ENCODE results near the gene TAF11. TPM values are rescaled to one million over a fixed set of nuclear protein-coding genes. Genes with fewer than 3 reads are reported as not detected.

The TAF11 gene
- total RNA-seq, 1 experiment from 2014 or later, result 49.4 TPM

- Histone ChIP-seq H4K91ac (ENCODE audit: insufficient read length, low read depth, low read length) (no peak overlapping the region), H2BK20ac (ENCODE audit: low read depth, low read length, poor library complexity, severe bottlenecking) (no peak overlapping the region), H4K8ac (replicated peaks; ENCODE audit: insufficient read length, low read depth, low read length) (no peak overlapping the region), H3K18ac (ENCODE audit: insufficient read length, low read depth, low read length) (no peak overlapping the region), H2BK12ac (ENCODE audit: insufficient read length, low read depth, low read length) (no peak overlapping the region), H3K56ac (ENCODE audit: insufficient read length, low read depth, low read length) (no peak overlapping the region), H3K9me3 (ENCODE audit: control insufficient read depth, low read depth, low read length) (no peaks in the 10 kb centered on the region), H3K79me2 (ENCODE audit: insufficient read depth, low read length) (no peaks in the 10 kb centered on the region), H2AK5ac (ENCODE audit: insufficient read length, low read length) (no peak overlapping the region), H2AFZ (ENCODE audit: low read length) (no peak overlapping the region), H3K27ac (ENCODE audit: insufficient read length, low read depth, low read length) (no peak overlapping the region), H2BK5ac (ENCODE audit: insufficient read length, low read length) (no peak overlapping the region), H4K5ac (ENCODE audit: insufficient read length, low read depth, low read length) (no peak overlapping the region), H3K23me2 (ENCODE audit: insufficient read length, low read depth, low read length, poor library complexity, severe bottlenecking) (no peaks in the 10 kb centered on the region), H3K23ac (ENCODE audit: insufficient read length, low read depth, low read length) (no peak overlapping the region), H2BK120ac (ENCODE audit: low read depth, low read length, poor library complexity, severe bottlenecking) (no peak overlapping the region), H3K9ac (ENCODE audit: extremely low read depth, insufficient read length, low read length) (no peak overlapping the region), H3K4ac (ENCODE audit: low read depth, low read length) (no peak overlapping the region), H3K14ac (ENCODE audit: insufficient read depth, low read length) (no peak overlapping the region), H3K79me1 (ENCODE audit: insufficient read depth, low read depth, low read length, poor library complexity, severe bottlenecking) (no peaks in the 10 kb centered on the region), H3K4me1 (ENCODE audit: insufficient read depth, low read length) (peaks cover 7% of the 10 kb centered on the region; the same call in 1 of the 2 replicates), H3K27me3 (ENCODE audit: insufficient read depth, low read length) (no peaks in the 10 kb centered on the region), H3T11ph (ENCODE audit: low read length) (no peak overlapping the region), H4K20me1 (ENCODE audit: control insufficient read depth, insufficient read depth, insufficient read length) (no peaks in the 10 kb centered on the region), H2BK15ac (ENCODE audit: low read depth, low read length) (no peak overlapping the region), H3K4me2 (ENCODE audit: insufficient read depth, insufficient read length, low read length) (no peak overlapping the region)
- Mint-ChIP-seq H3K36me3 (ENCODE audit: insufficient read depth in 1 of 3, low read depth in 3 of 3) (peaks cover 19 to 78% (median 57%) of the 10 kb centered on the region in 3 experiments), H3K4me3 (no peak overlapping the region), H3K27ac (no peak overlapping the region), H3K4me1 (peaks cover 8 to 11% of the 10 kb centered on the region in 2 experiments; a peak in 3 of 4 replicates), H3K27me3 (ENCODE audit: low read depth) (no peaks in the 10 kb centered on the region), H3K9me3 (no peaks in the 10 kb centered on the region)
- TF ChIP-seq CTCF (conservative IDR thresholded peaks at IDR 0.05), result no peak
- no CpG with 5 or more reads among the region's 1 CpG for WGBS (ENCODE audit: extremely low coverage, insufficient read length, low lambda C conversion rate)
- no peak for DNase-seq
These were observed 15.5 kb downstream of the TAF11 start for GRCh38 chr6:34872332-34872731.
